HG02852 (cell line): Measurements from ENCODE around the gene COL27A1.

Experiments
- ATAC-seq: cut with Tn5 transposase; IDR thresholded peaks from one replicate; pipeline ENCODE4 v1.9.1; 2021; ENCODE audit warnings: mild to moderate bottlenecking, moderate library complexity; ENCODE audit not compliant: unreplicated experiment

The COL27A1 gene

GRCh38 chr9:114299286-114300152 is 144.2 kb downstream of the COL27A1 start:
- no peak for ATAC-seq

- ATAC-seq, result no peak
Measured at GRCh38 chr9:114300153-114300845, 145.0 kb downstream of the COL27A1 start.

GRCh38 chr9:114300846-114301797 is 145.8 kb downstream of the COL27A1 start:
- no peak for ATAC-seq

DNA sequence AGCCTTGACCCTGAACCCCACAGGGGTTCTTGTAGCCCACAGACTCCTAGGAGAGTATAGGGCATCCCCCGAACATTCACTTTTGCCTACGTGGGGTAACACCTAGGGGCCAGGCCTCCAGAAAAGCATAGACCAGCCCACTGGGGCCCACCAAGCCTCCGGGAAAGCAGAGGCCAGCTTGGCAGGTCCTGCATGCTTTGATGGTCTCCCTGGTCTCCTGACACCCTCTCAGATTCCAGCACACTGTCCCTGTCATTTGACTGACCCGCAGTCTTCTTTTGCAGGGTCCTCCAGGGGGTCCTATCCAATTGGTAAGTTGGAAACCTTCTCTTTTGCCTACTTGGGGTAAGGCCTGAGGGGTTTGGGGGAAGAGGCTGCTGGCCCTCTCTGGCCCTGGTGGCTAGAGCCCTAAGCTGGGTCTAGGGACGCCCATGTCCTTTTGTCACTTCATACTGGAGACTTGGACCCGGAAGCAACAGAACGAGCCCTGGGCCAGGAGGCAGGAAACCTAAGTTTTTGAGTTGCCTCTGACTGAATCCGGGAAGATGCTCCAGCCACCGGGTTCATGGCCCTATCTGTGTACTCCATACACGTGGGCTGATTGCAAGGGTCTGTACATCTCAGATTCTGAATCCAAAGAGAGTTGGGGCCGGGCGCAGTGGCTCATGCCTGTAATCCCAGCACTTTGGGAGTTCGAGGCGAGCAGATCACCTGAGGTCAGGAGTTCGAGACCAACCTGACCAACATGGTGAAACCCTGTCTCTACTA is 146.6 kb downstream of the COL27A1 start:
- ATAC-seq, result no peak

DNA sequence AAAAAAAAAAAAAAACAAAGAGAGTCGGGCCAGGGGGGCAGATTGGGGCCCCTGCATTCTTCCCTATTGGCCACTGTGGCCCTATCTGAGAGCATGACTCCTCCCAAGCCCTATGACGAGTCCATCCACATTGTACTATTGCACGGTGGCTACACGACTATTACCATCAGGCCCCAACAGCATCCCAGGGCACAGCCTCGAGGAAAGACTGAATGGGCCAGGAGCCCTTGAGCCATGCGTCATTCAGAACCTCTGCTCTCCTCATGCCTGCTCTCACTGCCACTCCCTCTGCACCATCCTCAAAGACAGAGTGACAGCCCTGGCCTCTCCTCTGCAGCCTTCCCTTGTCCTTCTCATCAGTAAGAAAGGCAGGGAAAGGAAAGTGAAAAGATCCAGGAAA is 147.4 kb downstream of the COL27A1 start:
- ATAC-seq, result no peak

GRCh38 chr9:114303571-114303970 is 148.2 kb downstream of the COL27A1 start:
- ATAC-seq, result no peak

GRCh38 chr9:114303977-114304376 is 148.6 kb downstream of the COL27A1 start:
- ATAC-seq, result no peak

DNA sequence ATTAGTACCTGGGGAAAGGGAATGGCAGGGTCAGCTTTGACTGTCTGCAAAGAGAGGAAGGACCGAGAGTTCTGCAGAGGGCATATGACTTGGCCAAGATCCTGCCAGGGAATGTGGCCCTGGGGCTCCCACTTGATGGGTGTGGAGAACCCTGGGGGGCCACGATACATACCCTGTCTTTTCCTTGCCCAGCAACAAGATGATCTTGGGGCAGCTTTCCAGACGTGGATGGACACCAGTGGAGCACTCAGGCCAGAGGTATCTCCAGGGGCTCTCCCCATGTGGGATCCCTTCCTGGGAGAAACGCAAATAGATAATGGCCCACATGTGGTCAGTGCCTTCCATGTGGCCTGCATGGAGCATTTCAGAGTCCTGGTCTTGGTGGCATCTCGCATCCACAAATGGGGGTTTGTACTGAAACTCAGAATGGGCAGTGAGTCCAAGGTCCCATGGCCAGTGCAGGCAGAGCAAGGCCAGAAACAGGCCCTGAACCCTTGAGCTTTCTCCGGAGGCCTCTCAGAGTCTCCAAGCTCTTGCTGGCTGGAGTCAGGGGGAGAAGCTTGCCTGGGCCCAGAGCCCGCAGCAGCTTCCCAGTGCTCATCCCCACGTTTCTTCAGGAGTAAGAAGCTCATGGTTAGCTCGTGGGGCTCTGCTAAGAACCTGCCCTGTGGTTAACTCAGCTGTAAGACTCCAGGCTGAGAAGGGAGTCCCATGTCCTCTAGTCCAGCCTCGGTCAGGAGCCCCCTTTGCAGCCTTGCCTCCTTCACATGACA is 149.3 kb downstream of the COL27A1 start:
- no peak for ATAC-seq

DNA sequence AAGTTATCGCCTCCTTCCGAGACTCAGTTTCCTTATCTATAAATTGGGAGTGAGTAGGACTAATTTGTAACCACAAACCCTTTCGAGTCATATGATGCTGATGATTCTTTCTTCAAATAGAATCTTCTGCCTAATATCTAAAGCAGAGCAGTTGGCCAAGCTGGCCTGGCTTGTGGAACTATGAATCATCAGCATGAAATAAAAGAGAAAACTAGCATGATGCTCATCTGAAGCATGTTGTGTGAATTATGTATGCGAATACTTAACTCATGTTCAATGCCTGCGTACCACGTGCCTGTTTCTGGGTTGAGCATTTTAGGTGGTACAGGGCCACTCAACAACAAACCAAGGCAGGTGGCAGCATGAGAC is 152.5 kb downstream of the COL27A1 start:
- no peak for ATAC-seq

DNA sequence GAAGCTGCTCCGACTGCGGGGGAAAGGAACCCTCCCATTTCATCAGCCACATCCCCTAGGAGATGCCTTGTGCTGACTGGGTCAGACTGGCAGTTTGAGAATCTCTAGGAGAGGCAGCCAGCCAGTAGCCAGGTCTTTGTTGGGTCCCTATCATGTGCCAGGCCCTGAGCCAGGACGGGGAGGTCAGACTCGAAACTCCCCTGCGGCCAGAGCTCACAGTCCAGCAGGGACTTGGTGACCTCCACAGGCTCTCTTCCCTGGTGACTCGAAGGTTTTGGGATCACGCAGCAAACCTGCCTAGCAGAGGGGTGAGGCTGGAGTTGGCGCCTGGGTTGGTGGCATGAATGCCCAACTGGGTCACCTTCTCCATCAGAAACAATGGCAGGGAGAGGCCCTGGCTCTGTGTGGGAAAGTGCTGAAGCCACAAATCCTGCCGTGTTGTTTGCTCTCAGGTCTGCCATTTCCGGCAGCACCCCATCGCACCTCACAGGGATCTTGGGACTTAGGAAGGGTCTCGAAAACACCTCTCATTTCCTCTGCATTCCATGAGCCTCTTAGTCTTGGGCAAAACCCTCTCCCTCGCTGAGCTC is 153.1 kb downstream of the COL27A1 start:
- no peak for ATAC-seq

DNA sequence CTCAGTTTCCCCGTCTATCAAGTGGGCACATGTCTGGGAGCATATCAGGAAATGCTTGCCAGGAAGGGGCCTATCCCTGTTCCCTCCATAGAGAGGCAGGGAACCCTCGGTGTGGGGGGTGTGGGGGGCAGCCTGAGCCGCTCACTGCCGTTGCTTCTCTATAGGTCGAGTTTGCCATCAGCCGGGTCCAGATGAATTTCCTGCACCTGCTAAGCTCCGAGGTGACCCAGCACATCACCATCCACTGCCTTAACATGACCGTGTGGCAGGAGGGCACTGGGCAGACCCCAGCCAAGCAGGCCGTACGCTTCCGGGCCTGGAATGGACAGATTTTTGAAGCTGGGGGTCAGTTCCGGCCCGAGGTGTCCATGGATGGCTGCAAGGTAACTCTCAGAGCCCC is 153.8 kb downstream of the COL27A1 start:
- no peak for ATAC-seq

GRCh38 chr9:114310471-114311450 is 155.4 kb downstream of the COL27A1 start:
- ATAC-seq, result no peak

GRCh38 chr9:114311571-114312512 is 156.5 kb downstream of the COL27A1 start:
- no peak for ATAC-seq

- ATAC-seq, result no peak
Measured at GRCh38 chr9:114312513-114312875, 157.2 kb downstream of the COL27A1 start.

- ATAC-seq, result no peak
Measured at GRCh38 chr9:114313186-114313585, 157.8 kb downstream of the COL27A1 start.

DNA sequence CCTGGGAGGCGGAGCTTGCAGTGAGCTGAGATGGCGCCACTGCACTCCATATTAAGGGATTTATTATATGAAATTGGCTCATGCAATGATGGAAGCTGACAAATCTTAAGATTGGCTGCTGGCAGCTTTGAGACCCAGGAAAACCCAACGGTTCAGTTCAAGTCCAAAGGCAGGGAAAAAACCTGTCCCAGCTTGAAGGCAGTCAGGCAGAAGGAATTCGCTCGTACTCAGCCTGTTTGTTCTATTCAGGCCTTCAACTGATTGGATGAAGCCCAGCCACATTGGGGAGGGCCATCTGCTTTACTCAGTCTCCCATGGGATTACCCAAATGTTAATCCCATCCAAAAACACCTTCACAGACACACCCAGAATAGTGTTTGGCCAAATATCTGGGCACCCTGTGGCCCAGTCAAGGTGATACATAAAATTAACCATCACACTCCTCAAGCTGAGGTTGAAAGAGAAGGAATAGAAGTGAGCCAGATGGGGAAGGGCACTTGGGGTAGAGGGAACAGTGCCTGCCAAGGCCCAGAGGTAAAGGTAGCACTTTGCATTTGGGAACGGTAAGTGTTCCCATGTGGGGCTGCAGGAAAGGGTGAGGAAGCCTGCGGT is 159.0 kb downstream of the COL27A1 start:
- ATAC-seq, result no peak
